Measurements from ENCODE around the gene SCN7A. TPM values are rescaled to one million over a fixed set of nuclear protein-coding genes. Genes with fewer than 3 reads are reported as not detected.

SCN7A gene
- not detected for polyA plus RNA-seq

- Mint-ChIP-seq H3K9me3 (peaks cover 0 to 2% (median 0%) of the 10 kb centered on the region in 3 donors), H3K4me3 (peak within 1 kb of the TSS in 1 of 4 donors; percentile 42), H3K36me3 (no peaks in the 10 kb centered on the region), H3K27me3 (no peaks in the 10 kb centered on the region), H3K4me1 (peaks cover 0 to 2% (median 0%) of the 10 kb centered on the region in 3 donors), H3K27ac (peak within 1 kb of the TSS in 1 of 3 donors; percentile 60)
Observed at GRCh38 chr2:166494140-166494624, at the start of gene SCN7A. Gene SCN7A, minus strand, starts transcription at chr2:166494249. Its CDS starts 16,553 bp downstream, at chr2:166477696.

DNA sequence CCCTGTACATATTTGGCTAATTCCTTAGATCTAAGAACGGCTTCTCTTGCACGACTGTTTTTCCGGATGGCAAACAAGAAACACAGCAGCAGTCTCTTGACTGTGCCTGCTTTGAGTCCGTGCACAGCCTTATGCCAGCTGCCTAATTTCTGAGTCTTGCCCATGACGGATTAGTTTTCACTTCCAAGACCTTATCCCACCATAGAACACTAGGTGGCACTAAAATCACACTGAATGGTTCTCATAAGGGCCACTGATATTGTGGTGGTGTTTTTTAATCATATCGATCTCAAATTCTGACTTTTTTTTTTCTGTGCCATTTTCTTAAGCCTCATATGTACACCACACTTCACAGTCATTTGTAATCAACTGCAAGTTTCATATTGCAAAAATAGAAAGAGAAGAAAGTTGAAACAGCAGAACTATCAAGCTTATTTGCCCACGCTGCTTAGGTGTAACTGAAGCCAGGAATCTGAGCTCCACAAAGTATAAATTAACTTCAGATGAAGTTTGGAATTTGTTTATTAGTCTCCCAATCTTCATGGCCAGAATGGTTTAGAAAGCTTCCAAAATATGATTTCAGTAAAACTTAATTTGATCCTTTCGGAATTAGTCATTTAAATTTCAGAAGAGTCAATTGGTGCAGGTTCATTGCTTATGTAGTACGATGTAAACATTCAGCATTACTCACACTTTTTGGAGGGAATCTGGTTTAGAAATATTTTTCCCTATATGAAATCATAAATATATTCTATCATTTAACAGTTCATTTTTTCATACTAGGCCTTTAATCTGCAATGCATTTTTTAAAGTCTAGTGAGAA, 45.5 kb upstream of the SCN7A start:
- Mint-ChIP-seq H3K9me3 (no peaks in the 10 kb centered on the region), H3K4me1 (peaks cover 0 to 3% (median 2%) of the 10 kb centered on the region in 3 donors), H3K27me3 (peaks cover 1% of the 10 kb centered on the region), H3K27ac (no peak overlapping the region), H3K36me3 (no peaks in the 10 kb centered on the region), H3K4me3 (no peak overlapping the region)

DNA sequence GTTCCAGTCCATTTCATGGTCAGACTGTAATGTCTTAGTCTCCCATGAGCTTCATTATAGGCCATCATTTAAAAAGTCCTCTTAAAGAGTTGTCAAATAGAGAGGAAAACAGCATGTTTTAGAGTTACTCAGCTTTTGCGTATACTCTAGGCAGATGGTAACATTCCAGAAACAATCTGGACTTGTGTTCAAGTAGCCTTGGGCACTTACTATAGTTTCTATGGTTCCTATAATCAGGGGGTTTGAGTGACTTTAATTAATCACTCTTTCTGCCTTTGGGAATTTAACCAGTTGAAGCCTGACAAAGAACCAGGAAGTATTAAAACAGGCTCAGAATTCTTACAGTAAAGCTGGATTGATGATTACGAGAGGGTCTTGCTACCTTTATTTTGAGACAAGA, 42.1 kb upstream of the SCN7A start:
- Mint-ChIP-seq H3K36me3 (no peaks in the 10 kb centered on the region), H3K27ac (no peak overlapping the region), H3K4me3 (no peak overlapping the region), H3K4me1 (peaks cover 0 to 3% (median 2%) of the 10 kb centered on the region in 3 donors), H3K9me3 (no peaks in the 10 kb centered on the region), H3K27me3 (peaks cover 1% of the 10 kb centered on the region)

- H3K4me1 Mint-ChIP-seq, result no peaks in the 10 kb centered on the region
- no peak overlapping the region for H3K4me3 Mint-ChIP-seq
- H3K27me3 Mint-ChIP-seq, result no peaks in the 10 kb centered on the region
- H3K27ac Mint-ChIP-seq, result no peak overlapping the region
- H3K36me3 Mint-ChIP-seq, result peaks cover 1% of the 10 kb centered on the region
- H3K9me3 Mint-ChIP-seq, result no peaks in the 10 kb centered on the region
Observed at GRCh38 chr2:166521155-166521554, 27.1 kb upstream of the SCN7A start.

DNA sequence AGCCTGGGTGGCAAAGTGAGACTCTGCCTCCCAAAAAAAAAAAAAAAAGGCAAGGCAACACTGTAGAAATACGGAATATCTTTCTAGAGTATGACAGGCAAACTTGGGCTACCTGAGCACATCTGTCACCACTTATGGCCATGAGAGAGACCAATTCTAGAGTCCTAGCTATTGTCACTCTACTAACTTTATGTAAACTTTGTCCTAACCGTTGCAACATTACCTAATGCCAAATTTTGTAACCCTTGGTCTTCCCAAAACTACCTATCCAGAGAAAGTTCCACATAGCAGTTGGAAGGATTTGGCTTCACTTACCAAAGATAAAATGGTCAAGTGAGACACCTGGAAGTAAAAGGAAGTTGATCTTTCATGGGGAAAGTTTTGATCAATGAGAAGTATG, 26.6 kb upstream of the SCN7A start:
- Mint-ChIP-seq H3K27me3 (no peaks in the 10 kb centered on the region), H3K9me3 (no peaks in the 10 kb centered on the region), H3K4me1 (no peaks in the 10 kb centered on the region), H3K4me3 (no peak overlapping the region), H3K36me3 (peaks cover 1% of the 10 kb centered on the region), H3K27ac (no peak overlapping the region)

DNA sequence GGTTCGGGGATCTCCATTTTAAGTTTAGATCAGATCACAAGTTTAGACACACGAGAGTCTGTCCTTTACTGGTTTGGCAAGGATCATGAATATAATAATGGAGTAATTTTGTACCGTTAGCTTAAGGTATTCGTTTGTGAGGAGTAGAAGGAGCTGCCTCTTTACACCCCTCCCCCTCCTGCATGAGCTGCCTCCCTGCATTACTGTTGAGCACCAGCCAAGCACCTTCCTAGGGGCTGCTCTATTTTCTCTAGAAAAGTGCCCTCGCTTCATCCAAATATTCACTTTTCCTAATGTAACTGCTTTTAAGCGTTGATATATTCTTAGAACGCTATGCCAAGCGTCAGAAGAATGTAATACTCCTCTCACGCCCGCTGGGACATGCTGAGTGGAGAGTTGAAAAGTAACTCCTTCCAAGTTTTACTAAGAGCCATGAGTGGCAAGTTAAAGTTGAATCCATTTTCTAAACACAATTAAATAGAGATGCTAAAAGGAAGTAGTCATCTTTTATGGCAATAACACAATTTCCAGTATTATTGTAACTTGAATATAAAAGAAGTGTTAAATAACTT, 25.4 kb upstream of the SCN7A start:
- Mint-ChIP-seq H3K27me3 (no peaks in the 10 kb centered on the region), H3K36me3 (peaks cover 1% of the 10 kb centered on the region), H3K4me3 (no peak overlapping the region), H3K27ac (no peak overlapping the region), H3K4me1 (no peaks in the 10 kb centered on the region), H3K9me3 (no peaks in the 10 kb centered on the region)

DNA sequence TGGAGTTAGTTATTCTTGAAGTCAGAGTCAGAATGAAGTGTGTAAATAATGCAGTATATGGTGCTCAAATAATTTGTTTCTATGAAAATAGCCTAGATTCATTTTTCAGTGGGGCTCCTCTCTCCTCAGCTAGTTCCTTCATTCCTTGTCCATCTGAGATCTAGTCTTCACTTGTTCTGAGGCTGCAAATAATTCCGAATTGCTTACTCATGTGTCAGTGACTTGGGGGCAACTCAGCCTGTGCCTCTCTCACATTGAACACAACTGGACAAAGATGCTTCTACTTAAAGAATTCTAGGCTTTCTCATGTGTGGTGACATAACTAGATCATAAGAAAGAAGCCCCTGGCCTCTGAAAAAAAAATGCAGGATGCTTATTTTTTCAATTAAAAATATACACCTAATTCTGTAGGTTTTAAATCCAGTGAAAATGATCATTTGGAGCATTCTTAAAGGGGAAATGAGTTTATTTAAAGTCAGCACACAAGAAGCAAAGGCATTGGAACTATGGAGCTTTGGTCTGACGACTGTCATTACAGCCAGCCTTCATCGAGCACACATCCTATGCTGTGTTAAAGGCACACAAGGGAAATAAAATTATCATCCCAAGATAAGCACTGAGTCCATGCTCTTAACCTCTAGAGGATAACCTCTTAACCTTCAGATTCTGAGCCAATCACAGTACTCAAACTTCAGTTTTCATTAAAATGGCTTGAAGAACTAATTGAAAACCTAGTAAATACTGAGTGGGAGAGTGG, 24.8 kb upstream of the SCN7A start:
- Mint-ChIP-seq H3K4me1 (no peaks in the 10 kb centered on the region), H3K27me3 (peaks cover 2% of the 10 kb centered on the region), H3K36me3 (peaks cover 1% of the 10 kb centered on the region), H3K9me3 (no peaks in the 10 kb centered on the region), H3K4me3 (no peak overlapping the region), H3K27ac (no peak overlapping the region)

- Mint-ChIP-seq H3K27ac (no peak overlapping the region), H3K4me3 (no peak overlapping the region), H3K4me1 (no peaks in the 10 kb centered on the region), H3K9me3 (no peaks in the 10 kb centered on the region), H3K36me3 (peaks cover 1% of the 10 kb centered on the region), H3K27me3 (peaks cover 2% of the 10 kb centered on the region)
Observed at GRCh38 chr2:166517533-166518061, 23.5 kb upstream of the SCN7A start.

- H3K27me3 Mint-ChIP-seq, result peaks cover 2% of the 10 kb centered on the region
- no peaks in the 10 kb centered on the region for H3K9me3 Mint-ChIP-seq
- no peak overlapping the region for H3K27ac Mint-ChIP-seq
- no peak overlapping the region for H3K4me3 Mint-ChIP-seq
- H3K4me1 Mint-ChIP-seq, result no peaks in the 10 kb centered on the region
- peaks cover 1% of the 10 kb centered on the region for H3K36me3 Mint-ChIP-seq
Observed at GRCh38 chr2:166516712-166517303, 22.8 kb upstream of the SCN7A start.

GRCh38 chr2:166513952-166514351, 19.9 kb upstream of the SCN7A start:
- no peak overlapping the region for H3K4me3 Mint-ChIP-seq
- H3K4me1 Mint-ChIP-seq, result no peaks in the 10 kb centered on the region
- peaks cover 0 to 3% (median 0%) of the 10 kb centered on the region in 3 donors for H3K9me3 Mint-ChIP-seq
- no peak overlapping the region for H3K27ac Mint-ChIP-seq
- peaks cover 1% of the 10 kb centered on the region for H3K36me3 Mint-ChIP-seq
- peaks cover 5% of the 10 kb centered on the region for H3K27me3 Mint-ChIP-seq

- Mint-ChIP-seq H3K27me3 (no peaks in the 10 kb centered on the region), H3K4me3 (no peak overlapping the region)
Observed at GRCh38 chr2:166499281-166499680, 5.2 kb upstream of the SCN7A start.

DNA sequence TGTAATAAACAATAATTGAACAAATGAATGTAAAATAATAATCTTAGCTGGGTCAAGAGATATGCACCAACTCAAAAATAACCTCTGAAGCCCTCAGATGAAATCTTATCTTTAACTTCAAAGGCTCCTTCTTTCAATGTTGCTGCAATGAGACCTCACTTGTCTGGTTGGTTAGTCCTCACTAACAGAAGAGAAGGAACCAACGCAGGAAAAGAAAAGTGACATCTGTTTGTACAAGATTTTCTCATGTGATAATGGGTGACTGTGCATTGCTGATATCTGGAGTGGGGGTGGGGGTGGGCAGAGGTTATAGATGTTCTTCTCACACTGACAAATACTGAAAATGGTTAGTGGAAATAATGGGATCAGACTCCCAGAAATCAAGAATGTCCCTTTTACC, 2.6 kb downstream of the SCN7A start:
- Mint-ChIP-seq H3K27me3 (no peaks in the 10 kb centered on the region), H3K27ac (no peak overlapping the region), H3K4me3 (no peak overlapping the region), H3K9me3 (peaks cover 0 to 2% (median 1%) of the 10 kb centered on the region in 3 donors), H3K36me3 (no peaks in the 10 kb centered on the region), H3K4me1 (peaks cover 0 to 2% (median 0%) of the 10 kb centered on the region in 3 donors)

More at GRCh38 chr2:166499281-166499680, 5.2 kb upstream of the SCN7A start:
- H3K36me3 Mint-ChIP-seq, result no peaks in the 10 kb centered on the region
- H3K9me3 Mint-ChIP-seq, result no peaks in the 10 kb centered on the region
- no peak overlapping the region for H3K27ac Mint-ChIP-seq
- no peaks in the 10 kb centered on the region for H3K4me1 Mint-ChIP-seq

DNA sequence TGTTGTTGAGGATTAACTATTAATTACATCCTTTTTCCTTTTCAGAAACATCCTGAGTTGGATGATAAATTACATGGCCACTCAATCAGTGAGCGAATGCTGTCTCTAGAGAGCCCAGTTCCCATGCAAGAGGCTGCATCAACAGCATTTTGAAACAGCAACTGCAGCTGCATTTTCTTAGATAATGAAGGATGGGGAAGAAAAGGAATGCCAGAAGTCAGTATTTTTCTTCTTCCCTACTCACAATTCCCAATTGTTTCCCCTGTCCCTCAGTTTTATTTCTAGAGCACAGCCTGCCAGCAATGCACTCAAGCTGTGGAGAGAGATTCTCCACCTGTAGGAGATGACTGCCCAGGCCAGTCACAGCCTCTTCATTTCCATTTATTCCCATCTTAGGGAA, 6.9 kb downstream of the SCN7A start:
- Mint-ChIP-seq H3K36me3 (no peaks in the 10 kb centered on the region), H3K27ac (no peak overlapping the region), H3K4me1 (peaks cover 0 to 2% (median 0%) of the 10 kb centered on the region in 3 donors), H3K4me3 (no peak overlapping the region), H3K9me3 (peaks cover 1 to 3% (median 2%) of the 10 kb centered on the region in 3 donors), H3K27me3 (peaks cover 2% of the 10 kb centered on the region)

DNA sequence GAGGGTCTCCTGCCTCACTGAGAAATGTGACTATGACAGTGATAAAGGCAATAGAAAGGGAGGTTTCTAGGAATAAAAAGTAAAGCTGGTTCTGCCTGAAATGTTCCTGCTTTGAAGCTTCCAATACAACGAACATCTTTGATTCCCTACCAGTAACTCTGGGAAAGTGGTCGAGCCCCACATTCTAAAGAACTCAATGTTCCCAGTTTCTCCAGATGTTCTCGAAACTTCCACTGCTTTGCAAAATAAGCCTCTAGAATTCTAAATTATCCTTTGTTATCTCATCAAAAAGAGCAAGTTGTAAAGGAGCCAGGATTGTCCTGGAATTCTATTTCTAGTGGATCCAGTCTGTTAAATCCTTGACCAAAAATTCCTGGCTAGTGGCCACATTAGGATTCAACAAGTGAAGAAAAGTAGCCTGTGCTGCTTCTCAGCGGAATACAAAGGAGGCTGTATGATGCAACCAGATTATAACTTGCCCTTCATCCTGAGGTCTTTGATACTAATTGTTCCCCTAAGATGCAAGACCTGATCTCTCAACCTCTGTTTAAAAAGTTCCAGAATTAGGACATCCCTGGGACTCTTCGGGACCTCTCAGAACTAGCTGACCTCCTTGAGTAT, 8.4 kb downstream of the SCN7A start:
- Mint-ChIP-seq H3K4me1 (peaks cover 0 to 2% (median 0%) of the 10 kb centered on the region in 3 donors), H3K36me3 (no peaks in the 10 kb centered on the region), H3K27ac (no peak overlapping the region), H3K27me3 (peaks cover 2% of the 10 kb centered on the region), H3K4me3 (no peak overlapping the region), H3K9me3 (peaks cover 1 to 3% (median 2%) of the 10 kb centered on the region in 3 donors)
